WTC11 (cell line): Measurements from ENCODE around the gene CNPY4. TPM values are rescaled to one million over a fixed set of nuclear protein-coding genes. Genes with fewer than 3 reads are reported as not detected.

Source experiments
- CBFB ChIP-seq: sonication (generic); formaldehyde crosslinking; IDR thresholded peaks from 2 replicates; pipeline ENCODE4 v1.8.1; 2022; ENCODE audit warnings: mild to moderate bottlenecking, low read depth, missing genetic modification reagents
- CREB1 ChIP-seq: sonication (generic); formaldehyde crosslinking; IDR thresholded peaks from 2 replicates; pipeline ENCODE4 v1.8.0; 2023; ENCODE audit warnings: mild to moderate bottlenecking, missing genetic modification reagents
- ELF4 ChIP-seq: sonication (generic); formaldehyde crosslinking; IDR thresholded peaks from 2 replicates; pipeline ENCODE4 v1.8.1; 2022; ENCODE audit warnings: low read depth, mild to moderate bottlenecking, moderate library complexity, missing genetic modification reagents
- ETV6 ChIP-seq: sonication (generic); formaldehyde crosslinking; IDR thresholded peaks from 2 replicates; pipeline ENCODE4 v1.8.1; 2022; ENCODE audit warnings: mild to moderate bottlenecking, missing genetic modification reagents
- HMGA2 ChIP-seq: fragments of 250-450 bp; sonication (Bioruptor Pico); IDR thresholded peaks from 2 replicates; pipeline ENCODE4 v1.4.0; 2021; ENCODE audit warnings: mild to moderate bottlenecking, moderate library complexity
- JAZF1 ChIP-seq: fragments of 250-450 bp; sonication (Bioruptor Pico); IDR thresholded peaks from 2 replicates; pipeline ENCODE4 v1.9.0; 2021; ENCODE audit warnings: moderate library complexity, mild to moderate bottlenecking, inconsistent platforms
- NFYB ChIP-seq: sonication (generic); formaldehyde crosslinking; conservative IDR thresholded peaks from 2 replicates; pipeline ENCODE4 v1.8.0; 2022; ENCODE audit warnings: low read depth, missing genetic modification reagents
- NR1H2 ChIP-seq: sonication (generic); formaldehyde crosslinking; IDR thresholded peaks from 2 replicates; pipeline ENCODE4 v1.9.0; 2021; ENCODE audit warnings: mild to moderate bottlenecking, moderate library complexity, missing genetic modification reagents
- PRRX2 ChIP-seq: fragments of 250-450 bp; sonication (Bioruptor Pico); IDR thresholded peaks from 2 replicates; pipeline ENCODE4 v1.8.0; 2021; ENCODE audit warnings: mild to moderate bottlenecking
- RELA ChIP-seq: sonication (generic); formaldehyde crosslinking; IDR thresholded peaks from 2 replicates; pipeline ENCODE4 v1.8.1; 2022; ENCODE audit warnings: missing genetic modification reagents, mild to moderate bottlenecking, borderline replicate concordance
- SMAD4 ChIP-seq: sonication (generic); formaldehyde crosslinking; IDR thresholded peaks from 2 replicates; pipeline ENCODE4 v1.8.0; 2022; ENCODE audit warnings: mild to moderate bottlenecking, missing genetic modification reagents
- TEAD4 ChIP-seq: sonication (generic); formaldehyde crosslinking; IDR thresholded peaks from 2 replicates; pipeline ENCODE4 v1.8.0; 2022; ENCODE audit warnings: mild to moderate bottlenecking, missing genetic modification reagents
- ZBTB21 ChIP-seq: sonication (generic); formaldehyde crosslinking; IDR thresholded peaks from 2 replicates; pipeline ENCODE4 v1.8.1; 2023; ENCODE audit warnings: mild to moderate bottlenecking, missing genetic modification reagents, borderline replicate concordance
- ZNF121 ChIP-seq: sonication (generic); formaldehyde crosslinking; IDR thresholded peaks from 2 replicates; pipeline ENCODE4 v1.8.0; 2023; ENCODE audit warnings: missing genetic modification reagents
- ZNF219 ChIP-seq: sonication (generic); formaldehyde crosslinking; IDR thresholded peaks from 2 replicates; pipeline ENCODE4 v1.8.0; 2023; ENCODE audit warnings: missing genetic modification reagents, mild to moderate bottlenecking, borderline replicate concordance
- ZNF317 ChIP-seq: sonication (generic); formaldehyde crosslinking; IDR thresholded peaks from 2 replicates; pipeline ENCODE4 v1.8.1; 2023; ENCODE audit warnings: low read depth, mild to moderate bottlenecking, moderate library complexity, missing genetic modification reagents, borderline replicate concordance
- total RNA-seq: library from RNA; stranded (reverse); gene quantifications from 3 replicates; pipeline ENCODE4 v1.2.3, GENCODE V29; 2021
- TF ChIP-seq, protein P1 (sequence below): sonication (generic); formaldehyde crosslinking; IDR thresholded peaks from 2 replicates; pipeline ENCODE4 v1.8.1; 2023; ENCODE audit warnings: mild to moderate bottlenecking, missing genetic modification reagents, moderate library complexity
- TF ChIP-seq, protein P2 (sequence below): fragments of 250-450 bp; sonication (Bioruptor Pico); IDR thresholded peaks from 2 replicates; pipeline ENCODE4 v1.9.0; 2021; ENCODE audit warnings: moderate library complexity, mild to moderate bottlenecking, inconsistent platforms, borderline replicate concordance
- TF ChIP-seq, protein P3 (sequence below): sonication (generic); formaldehyde crosslinking; conservative IDR thresholded peaks from 2 replicates; pipeline ENCODE4 v1.8.1; 2023; ENCODE audit warnings: mild to moderate bottlenecking, low read depth, missing genetic modification reagents, moderate library complexity
- TF ChIP-seq, protein P4 (sequence below): sonication (generic); formaldehyde crosslinking; IDR thresholded peaks from 2 replicates; pipeline ENCODE4 v1.8.1; 2023; ENCODE audit warnings: mild to moderate bottlenecking, missing genetic modification reagents
- TF ChIP-seq, protein P5 (sequence below): sonication (generic); formaldehyde crosslinking; IDR thresholded peaks from 2 replicates; pipeline ENCODE4 v1.8.1; 2022; ENCODE audit warnings: mild to moderate bottlenecking, moderate library complexity, missing genetic modification reagents
- TF ChIP-seq, protein P6 (sequence below): sonication (generic); formaldehyde crosslinking; IDR thresholded peaks from 2 replicates; pipeline ENCODE4 v1.8.1; 2022; ENCODE audit warnings: missing genetic modification reagents, borderline replicate concordance
- TF ChIP-seq, protein P7 (sequence below): sonication (generic); formaldehyde crosslinking; IDR thresholded peaks from 2 replicates; pipeline ENCODE4 v1.8.0; 2022; ENCODE audit warnings: mild to moderate bottlenecking, missing genetic modification reagents
- TF ChIP-seq, protein P8 (sequence below): fragments of 250-450 bp; sonication (Bioruptor Pico); IDR thresholded peaks from 2 replicates; pipeline ENCODE4 v2.1.2; 2022; ENCODE audit warnings: mild to moderate bottlenecking, moderate library complexity
- TF ChIP-seq, protein P9 (sequence below): sonication (generic); formaldehyde crosslinking; IDR thresholded peaks from 2 replicates; pipeline ENCODE4 v1.8.1; 2022; ENCODE audit warnings: low read depth, missing genetic modification reagents, borderline replicate concordance

CNPY4 gene
- total RNA-seq, 1 experiment from 2014 or later: 15.1 TPM

DNA sequence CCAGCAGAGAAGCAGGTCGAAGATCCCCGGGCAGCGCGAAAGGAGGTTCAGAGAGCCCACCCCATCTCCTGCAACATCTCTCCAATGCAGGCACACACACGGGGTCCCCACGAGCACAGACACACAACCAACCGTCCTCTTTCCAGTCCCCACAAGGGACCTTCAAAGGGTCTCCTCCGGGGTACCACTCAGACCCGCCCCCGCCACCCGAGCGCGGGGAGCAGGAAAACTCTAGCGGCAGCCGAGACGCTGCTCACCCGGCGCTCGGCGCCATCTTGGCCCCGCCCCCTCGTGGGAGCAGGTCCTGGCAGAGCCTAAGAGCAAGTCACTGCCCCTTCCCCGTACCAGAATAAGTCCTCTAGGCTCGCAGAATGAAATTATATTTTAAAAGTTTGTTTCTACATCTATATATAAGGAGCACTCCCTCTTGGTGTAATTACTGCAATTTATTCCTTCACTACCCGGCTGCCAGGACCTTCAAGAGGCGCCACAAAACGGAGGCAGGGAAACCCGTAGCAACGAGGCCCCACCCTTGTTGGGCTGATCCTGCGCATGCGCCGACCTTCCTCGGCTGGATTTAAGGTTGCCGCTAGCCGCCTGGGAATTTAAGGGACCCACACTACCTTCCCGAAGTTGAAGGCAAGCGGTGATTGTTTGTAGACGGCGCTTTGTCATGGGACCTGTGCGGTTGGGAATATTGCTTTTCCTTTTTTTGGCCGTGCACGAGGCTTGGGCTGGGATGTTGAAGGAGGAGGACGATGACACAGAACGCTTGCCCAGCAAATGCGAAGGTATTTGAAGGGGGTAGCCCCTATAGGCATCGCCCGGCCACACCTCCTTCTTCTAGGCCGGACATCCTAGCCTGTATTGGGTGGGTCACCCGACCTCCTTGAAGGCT lies at the start of gene CNPY4, which contains the start of gene TAF6 (continued):
- no peak for TF ChIP-seq NFYB
- TF ChIP-seq, protein P1, sequence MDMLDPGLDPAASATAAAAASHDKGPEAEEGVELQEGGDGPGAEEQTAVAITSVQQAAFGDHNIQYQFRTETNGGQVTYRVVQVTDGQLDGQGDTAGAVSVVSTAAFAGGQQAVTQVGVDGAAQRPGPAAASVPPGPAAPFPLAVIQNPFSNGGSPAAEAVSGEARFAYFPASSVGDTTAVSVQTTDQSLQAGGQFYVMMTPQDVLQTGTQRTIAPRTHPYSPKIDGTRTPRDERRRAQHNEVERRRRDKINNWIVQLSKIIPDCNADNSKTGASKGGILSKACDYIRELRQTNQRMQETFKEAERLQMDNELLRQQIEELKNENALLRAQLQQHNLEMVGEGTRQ (CRISPR knock-in tag): no peak
- TF ChIP-seq, protein P2, sequence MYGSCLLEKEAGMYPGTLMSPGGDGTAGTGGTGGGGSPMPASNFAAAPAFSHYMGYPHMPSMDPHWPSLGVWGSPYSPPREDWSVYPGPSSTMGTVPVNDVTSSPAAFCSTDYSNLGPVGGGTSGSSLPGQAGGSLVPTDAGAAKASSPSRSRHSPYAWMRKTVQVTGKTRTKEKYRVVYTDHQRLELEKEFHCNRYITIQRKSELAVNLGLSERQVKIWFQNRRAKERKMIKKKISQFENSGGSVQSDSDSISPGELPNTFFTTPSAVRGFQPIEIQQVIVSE: no peak
- TF ChIP-seq NR1H2 (CRISPR knock-in tag): no peak
- TF ChIP-seq ZBTB21 (CRISPR knock-in tag): no peak
- TF ChIP-seq JAZF1 (CRISPR knock-in tag): no peak
- TF ChIP-seq ZNF219: no peak
- TF ChIP-seq, protein P3, sequence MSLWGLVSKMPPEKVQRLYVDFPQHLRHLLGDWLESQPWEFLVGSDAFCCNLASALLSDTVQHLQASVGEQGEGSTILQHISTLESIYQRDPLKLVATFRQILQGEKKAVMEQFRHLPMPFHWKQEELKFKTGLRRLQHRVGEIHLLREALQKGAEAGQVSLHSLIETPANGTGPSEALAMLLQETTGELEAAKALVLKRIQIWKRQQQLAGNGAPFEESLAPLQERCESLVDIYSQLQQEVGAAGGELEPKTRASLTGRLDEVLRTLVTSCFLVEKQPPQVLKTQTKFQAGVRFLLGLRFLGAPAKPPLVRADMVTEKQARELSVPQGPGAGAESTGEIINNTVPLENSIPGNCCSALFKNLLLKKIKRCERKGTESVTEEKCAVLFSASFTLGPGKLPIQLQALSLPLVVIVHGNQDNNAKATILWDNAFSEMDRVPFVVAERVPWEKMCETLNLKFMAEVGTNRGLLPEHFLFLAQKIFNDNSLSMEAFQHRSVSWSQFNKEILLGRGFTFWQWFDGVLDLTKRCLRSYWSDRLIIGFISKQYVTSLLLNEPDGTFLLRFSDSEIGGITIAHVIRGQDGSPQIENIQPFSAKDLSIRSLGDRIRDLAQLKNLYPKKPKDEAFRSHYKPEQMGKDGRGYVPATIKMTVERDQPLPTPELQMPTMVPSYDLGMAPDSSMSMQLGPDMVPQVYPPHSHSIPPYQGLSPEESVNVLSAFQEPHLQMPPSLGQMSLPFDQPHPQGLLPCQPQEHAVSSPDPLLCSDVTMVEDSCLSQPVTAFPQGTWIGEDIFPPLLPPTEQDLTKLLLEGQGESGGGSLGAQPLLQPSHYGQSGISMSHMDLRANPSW (CRISPR knock-in tag): no peak
- TF ChIP-seq, protein P4, sequence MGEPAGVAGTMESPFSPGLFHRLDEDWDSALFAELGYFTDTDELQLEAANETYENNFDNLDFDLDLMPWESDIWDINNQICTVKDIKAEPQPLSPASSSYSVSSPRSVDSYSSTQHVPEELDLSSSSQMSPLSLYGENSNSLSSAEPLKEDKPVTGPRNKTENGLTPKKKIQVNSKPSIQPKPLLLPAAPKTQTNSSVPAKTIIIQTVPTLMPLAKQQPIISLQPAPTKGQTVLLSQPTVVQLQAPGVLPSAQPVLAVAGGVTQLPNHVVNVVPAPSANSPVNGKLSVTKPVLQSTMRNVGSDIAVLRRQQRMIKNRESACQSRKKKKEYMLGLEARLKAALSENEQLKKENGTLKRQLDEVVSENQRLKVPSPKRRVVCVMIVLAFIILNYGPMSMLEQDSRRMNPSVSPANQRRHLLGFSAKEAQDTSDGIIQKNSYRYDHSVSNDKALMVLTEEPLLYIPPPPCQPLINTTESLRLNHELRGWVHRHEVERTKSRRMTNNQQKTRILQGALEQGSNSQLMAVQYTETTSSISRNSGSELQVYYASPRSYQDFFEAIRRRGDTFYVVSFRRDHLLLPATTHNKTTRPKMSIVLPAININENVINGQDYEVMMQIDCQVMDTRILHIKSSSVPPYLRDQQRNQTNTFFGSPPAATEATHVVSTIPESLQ: no peak
- no peak for TF ChIP-seq CBFB (CRISPR knock-in tag)
- TF ChIP-seq ZNF317 (CRISPR knock-in tag): no peak
- TF ChIP-seq ELF4 (CRISPR knock-in tag): no peak
- no peak for TF ChIP-seq HMGA2 (CRISPR knock-in tag)
- TF ChIP-seq RELA: no peak
- TF ChIP-seq, protein P5, sequence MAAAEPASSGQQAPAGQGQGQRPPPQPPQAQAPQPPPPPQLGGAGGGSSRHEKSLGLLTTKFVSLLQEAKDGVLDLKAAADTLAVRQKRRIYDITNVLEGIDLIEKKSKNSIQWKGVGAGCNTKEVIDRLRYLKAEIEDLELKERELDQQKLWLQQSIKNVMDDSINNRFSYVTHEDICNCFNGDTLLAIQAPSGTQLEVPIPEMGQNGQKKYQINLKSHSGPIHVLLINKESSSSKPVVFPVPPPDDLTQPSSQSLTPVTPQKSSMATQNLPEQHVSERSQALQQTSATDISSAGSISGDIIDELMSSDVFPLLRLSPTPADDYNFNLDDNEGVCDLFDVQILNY (CRISPR knock-in tag): 0 out of 2 replicates have a peak, but pooled peaks have one; percentile 20
- TF ChIP-seq TEAD4: no peak
- TF ChIP-seq ETV6 (CRISPR knock-in tag): no peak
- TF ChIP-seq SMAD4 (CRISPR knock-in tag): no peak
- TF ChIP-seq, protein P6, sequence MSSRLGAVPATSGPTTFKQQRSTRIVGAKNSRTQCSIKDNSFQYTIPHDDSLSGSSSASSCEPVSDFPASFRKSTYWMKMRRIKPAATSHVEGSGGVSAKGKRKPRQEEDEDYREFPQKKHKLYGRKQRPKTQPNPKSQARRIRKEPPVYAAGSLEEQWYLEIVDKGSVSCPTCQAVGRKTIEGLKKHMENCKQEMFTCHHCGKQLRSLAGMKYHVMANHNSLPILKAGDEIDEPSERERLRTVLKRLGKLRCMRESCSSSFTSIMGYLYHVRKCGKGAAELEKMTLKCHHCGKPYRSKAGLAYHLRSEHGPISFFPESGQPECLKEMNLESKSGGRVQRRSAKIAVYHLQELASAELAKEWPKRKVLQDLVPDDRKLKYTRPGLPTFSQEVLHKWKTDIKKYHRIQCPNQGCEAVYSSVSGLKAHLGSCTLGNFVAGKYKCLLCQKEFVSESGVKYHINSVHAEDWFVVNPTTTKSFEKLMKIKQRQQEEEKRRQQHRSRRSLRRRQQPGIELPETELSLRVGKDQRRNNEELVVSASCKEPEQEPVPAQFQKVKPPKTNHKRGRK: no peak
- peak; percentile 9; the same call in 1 of the 2 replicates for TF ChIP-seq PRRX2 (CRISPR knock-in tag)
- no peak for TF ChIP-seq CREB1 (CRISPR knock-in tag)
- TF ChIP-seq, protein P7, sequence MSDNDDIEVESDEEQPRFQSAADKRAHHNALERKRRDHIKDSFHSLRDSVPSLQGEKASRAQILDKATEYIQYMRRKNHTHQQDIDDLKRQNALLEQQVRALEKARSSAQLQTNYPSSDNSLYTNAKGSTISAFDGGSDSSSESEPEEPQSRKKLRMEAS (CRISPR knock-in tag): peak; percentile 23; the same call in 1 of the 2 replicates
- TF ChIP-seq ZNF121: no peak
- TF ChIP-seq, protein P8, sequence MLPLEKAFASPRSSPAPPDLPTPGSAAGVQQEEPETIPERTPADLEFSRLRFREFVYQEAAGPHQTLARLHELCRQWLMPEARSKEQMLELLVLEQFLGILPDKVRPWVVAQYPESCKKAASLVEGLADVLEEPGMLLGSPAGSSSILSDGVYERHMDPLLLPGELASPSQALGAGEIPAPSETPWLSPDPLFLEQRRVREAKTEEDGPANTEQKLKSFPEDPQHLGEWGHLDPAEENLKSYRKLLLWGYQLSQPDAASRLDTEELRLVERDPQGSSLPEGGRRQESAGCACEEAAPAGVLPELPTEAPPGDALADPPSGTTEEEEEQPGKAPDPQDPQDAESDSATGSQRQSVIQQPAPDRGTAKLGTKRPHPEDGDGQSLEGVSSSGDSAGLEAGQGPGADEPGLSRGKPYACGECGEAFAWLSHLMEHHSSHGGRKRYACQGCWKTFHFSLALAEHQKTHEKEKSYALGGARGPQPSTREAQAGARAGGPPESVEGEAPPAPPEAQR: no peak
- TF ChIP-seq, protein P9, sequence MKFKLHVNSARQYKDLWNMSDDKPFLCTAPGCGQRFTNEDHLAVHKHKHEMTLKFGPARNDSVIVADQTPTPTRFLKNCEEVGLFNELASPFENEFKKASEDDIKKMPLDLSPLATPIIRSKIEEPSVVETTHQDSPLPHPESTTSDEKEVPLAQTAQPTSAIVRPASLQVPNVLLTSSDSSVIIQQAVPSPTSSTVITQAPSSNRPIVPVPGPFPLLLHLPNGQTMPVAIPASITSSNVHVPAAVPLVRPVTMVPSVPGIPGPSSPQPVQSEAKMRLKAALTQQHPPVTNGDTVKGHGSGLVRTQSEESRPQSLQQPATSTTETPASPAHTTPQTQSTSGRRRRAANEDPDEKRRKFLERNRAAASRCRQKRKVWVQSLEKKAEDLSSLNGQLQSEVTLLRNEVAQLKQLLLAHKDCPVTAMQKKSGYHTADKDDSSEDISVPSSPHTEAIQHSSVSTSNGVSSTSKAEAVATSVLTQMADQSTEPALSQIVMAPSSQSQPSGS (CRISPR knock-in tag): no peak
